TTC549 (cell line): ENCODE data around the gene SARDH.
"Not testable (repeated sequence)": the region's sequence is repeated elsewhere in the genome, so short reads cannot be mapped to it uniquely, and the experiment has no call there.

Experiments used
- FAIRE-seq: peaks from 2 replicates; lab custom pipeline; 2012; peaks lifted over from hg19 to GRCh38; lab: Jason Lieb, UNC

SARDH gene

DNA sequence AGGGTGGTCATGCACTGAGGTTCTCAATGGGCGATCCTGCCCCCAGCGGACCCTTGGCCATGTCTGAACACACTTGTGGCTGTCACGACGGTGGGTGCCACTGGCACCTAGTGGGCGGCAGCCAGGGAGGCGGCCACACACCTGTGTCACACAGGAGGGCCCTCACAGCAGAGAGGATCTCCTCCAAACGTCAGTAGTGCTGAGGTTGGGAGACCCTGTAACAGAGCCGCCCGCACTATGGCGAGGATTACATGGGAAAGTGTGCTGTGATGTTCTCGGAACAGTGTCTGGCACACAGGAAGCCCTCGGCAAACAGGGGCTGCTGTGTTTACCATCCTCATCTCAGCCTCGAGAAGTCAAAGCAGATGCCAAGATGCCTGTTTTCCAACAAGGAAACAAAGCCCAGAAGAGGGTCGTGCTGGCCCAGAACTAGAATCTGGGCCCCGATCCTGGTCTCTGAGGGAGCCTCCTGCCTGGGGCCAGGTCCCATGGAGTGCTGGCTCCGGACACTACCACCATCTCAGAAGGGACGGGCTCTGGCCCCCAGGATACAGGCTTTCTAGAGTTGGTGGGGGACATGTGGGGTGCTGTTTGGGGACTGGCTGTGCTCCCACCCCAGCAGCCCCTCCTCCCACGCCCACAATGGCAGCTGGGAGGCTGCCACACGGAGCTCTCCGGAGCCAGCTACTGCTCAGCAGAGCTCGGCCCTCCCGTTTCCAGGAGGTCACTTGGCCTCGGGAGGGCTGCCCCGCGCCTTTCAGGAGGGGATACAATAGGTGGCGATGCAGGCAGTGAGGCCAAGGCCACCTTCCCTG lies 53.8 kb downstream of the SARDH start:
- no peak for FAIRE-seq

DNA sequence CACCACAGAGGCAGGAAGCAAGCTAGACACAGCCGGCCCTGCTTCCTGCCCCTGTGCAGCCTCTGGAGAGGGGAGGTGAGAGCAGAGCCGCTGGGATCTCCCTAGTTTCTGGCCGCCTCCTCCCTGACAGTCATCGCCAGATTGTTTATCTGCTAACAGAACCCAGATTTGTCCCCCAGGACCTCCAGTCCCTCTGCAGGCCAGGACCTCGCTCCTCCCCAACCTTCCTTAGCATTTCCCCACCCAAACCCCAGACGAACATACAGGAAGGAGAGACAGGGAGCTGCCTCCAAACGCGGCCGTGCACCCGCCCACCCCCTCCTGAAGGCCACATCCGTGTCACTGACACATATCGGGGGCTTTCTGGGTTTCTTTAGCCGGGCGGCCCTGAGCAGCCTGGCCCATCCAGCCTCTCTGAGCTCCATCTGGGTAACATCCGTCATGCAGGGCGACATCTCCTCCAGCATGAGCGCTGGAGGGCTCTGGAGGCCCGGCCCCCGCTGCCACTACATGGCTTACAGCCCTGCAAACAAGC lies 54.5 kb downstream of the SARDH start:
- FAIRE-seq = no peak

GRCh38 chr9:133682818-133683585 lies 55.1 kb downstream of the SARDH start:
- FAIRE-seq = no peak

DNA sequence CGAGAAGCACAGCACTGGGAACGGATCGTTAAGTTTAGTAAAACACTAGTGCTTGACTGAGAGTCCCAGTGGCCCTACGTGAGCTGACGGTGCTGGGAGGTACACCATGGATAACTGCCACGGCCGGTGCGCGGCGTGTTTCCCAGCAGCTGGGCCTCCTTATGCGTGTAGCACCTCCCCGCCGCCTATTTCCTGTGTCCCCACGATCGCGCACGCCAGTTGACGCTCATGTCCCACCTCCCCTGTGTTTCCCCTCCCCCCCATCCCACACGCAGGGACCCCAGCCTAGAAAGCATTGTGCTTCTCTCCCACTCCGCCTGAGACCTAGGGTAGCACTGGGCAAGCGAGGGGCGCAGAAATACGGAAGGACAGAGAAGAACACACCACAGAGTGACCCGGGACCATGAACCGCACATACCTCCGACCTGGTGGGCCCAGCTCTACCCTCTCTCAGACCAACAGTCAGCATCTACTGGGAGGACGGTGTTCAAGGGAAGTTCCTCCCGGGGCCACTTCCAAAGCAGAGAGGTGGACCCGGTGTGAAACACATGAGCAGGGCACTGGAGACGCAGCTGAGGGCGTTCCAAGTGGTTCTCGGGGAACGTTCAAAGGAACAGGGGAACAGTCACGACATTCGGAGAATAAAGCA lies 56.4 kb downstream of the SARDH start:
- FAIRE-seq = no peak

DNA sequence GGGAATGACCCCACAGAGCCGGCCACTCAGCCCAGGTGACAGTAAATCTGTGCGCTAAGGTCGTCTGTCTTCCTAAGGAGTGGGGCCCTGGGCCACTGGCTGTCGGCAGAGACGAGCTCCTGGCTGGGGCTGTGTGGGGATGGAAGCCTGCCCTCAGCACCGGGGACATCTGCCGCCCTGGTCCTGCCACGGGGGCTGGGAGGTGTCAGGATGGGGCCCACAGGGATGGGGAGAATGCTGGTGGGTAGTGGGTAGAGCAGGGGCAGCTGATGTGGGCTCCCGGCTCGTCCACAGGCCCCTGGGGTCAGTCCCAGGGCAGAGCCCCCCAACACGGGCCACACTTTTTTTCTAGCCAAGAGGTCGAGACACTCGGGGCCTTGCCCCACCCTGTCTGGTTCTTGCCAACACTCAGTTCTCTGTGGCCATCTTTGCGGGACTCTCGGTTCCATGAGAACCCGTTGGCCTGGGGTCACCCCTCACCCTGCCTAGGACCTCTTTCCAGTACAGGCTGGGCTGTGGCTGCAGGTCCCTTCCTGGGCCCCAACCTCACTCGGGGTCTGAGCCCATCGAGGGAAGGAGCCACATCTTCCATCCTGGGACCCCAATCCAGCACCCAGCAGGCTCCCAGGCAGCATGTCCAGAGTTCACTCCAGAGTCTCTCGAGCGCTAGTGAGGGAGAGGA lies 57.0 kb downstream of the SARDH start:
- FAIRE-seq = no peak

GRCh38 chr9:133680250-133680975 lies 57.7 kb downstream of the SARDH start:
- FAIRE-seq = no peak

GRCh38 chr9:133679466-133680061 lies 58.6 kb downstream of the SARDH start:
- FAIRE-seq = no peak

- no peak for FAIRE-seq
These were observed 59.1 kb downstream of the SARDH start for GRCh38 chr9:133679056-133679455.

DNA sequence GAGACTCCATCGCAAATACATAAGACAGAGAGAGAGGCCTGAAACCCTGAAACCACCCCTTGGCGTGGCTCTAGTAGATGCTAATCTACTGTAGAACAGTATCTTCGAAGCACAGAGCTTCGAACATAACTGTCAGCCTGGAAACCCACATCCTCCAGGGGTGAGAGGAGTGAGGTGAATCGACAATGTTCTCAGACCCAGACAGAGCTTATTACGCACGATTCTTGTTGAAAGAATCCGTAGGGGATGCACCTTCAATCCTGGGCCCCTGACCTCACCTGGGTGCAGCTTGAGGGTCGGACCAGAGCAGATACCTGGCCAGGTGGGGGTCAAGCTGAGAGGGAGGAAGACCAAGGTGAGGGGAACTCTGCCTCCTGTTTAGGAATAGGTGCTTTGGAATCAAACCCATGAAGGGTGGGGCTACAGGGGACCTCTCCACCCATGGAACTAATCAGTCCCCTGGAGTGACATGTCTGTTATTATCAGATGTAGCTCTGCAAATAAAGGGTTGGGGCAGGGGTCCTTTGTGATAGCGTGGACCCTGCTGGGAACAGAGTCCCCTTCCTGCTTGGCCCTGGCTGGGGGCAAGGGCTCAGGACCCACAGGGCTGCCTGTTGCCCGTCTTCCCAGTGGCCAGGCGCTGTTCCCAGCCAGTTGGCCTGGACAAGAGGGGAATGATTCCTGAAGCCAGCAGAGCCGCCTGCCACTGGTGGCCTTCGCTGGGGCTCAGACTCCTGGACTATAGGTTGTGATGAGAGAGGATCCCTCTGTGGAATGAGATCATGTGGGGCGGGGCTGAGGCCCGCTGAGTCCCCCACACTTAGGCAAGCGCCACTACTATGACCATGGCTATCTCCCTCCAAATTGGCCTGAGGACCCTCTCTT lies 60.8 kb downstream of the SARDH start:
- no peak for FAIRE-seq

DNA sequence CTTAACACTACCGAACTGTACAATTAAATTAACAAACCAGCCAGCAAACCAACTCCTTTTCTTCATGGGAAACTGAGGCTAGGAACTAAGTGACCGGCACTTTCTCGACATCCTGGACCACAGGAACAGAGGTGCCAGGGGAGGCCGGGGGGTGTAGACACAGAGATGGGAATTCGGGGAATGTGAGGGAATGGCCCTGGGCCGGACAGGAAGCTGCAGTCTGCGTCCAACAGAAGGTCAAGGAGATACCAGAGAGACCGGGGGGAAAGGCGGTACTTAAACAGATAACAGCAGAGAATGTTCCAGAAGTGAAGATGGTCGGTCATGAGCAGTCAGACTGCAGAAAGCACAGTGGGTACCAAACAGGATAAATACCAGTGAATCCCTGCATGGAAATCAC lies 61.7 kb downstream of the SARDH start:
- FAIRE-seq = no peak

GRCh38 chr9:133675796-133676195 lies 62.4 kb downstream of the SARDH start:
- not testable (repeated sequence) for FAIRE-seq

GRCh38 chr9:133674091-133674490 lies 64.1 kb downstream of the SARDH start:
- FAIRE-seq = no peak

DNA sequence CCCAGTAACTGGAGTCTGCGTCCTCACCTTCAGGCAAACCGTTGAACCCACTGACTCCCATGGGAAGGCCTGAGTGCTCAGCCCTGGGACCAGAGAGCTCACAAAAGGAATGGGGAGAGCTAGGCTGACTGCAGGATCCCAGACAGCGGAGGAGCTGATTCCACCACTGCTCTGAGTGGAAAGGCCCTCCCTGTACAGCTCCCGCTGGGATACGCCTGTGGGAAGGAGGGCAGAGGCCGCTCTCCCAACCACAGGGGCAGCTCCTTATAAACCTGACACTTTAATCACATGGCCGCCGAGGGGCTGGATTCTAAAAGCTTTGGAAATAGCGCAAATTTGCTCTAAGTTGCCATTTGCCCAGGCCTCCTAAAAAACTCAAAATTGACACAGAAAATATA lies 64.9 kb downstream of the SARDH start:
- FAIRE-seq = no peak

DNA sequence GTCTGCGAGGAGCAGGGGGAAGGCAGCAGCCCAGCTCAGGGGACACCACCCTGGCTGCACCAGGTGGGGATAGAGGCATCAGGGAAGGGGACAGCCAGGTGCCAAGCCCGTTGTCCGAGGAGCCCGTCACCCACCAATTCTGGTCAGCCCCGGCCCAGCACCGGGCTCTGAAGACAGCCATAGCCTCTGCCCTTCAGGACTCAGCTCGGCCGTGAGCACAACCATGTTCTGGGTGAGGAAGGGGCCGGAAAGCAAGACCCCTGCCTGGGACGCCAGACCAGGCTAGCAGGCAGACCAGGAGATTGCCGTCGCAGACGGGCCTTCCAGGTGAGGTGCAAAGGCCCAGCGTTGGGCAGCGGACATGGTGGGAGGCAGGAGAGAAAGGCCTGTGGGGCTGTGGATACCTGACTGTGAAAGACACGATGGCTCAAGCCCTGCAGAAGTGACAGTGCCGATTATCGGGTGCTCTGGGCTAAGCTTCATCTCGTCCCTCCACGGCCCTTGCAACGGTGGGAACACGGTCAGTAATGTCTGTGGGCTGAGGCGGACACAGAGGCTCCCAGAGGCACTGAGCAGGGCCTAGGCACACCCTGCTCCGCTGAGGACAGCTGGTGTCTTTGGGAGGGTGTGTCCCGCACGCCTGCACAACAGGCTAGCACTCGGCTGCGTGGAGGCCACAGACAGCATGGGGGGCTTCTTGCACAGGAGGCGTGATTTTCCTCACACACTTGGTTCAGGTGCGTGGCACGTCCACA lies 65.5 kb downstream of the SARDH start:
- no peak for FAIRE-seq

DNA sequence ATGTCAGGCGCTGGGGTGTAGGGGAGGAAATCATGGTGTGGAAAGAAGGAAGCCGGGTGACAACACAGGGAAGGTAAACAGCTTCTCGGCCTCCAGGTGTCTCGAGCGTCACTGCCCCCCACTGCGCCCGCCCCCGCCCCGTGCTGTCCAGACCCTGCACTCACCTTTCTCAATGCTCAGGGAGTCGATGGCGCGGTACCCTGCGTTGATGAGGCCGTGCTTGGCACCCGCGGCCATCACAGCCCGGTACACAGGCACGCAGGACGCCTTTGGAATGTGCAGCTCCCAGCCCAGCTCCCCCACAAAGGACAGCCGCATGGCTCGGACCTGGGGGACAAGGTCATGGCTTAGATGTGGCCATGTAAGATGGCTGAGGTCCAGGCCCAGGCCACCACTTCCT lies 66.8 kb downstream of the SARDH start:
- FAIRE-seq = no peak

DNA sequence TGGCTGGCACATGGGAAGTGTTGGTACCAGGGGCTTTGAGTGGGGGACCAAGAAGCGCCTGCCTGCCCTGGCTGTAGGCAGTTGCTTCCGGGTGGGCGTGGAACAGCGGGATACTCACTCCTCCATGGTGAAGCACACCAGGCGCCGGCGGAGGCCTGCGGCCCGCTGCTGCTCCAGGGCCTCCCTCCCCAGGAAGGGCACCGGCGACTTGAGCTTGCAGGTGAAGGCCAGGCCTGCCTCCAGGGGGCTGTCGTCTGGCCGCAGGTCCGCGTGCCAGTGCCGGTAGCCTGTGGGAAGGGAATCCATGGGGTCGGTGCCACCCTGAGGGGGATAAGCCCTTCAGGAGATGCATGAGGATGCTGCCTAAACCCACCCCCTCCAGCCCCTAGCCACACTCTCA lies 67.7 kb downstream of the SARDH start:
- FAIRE-seq = no peak

DNA sequence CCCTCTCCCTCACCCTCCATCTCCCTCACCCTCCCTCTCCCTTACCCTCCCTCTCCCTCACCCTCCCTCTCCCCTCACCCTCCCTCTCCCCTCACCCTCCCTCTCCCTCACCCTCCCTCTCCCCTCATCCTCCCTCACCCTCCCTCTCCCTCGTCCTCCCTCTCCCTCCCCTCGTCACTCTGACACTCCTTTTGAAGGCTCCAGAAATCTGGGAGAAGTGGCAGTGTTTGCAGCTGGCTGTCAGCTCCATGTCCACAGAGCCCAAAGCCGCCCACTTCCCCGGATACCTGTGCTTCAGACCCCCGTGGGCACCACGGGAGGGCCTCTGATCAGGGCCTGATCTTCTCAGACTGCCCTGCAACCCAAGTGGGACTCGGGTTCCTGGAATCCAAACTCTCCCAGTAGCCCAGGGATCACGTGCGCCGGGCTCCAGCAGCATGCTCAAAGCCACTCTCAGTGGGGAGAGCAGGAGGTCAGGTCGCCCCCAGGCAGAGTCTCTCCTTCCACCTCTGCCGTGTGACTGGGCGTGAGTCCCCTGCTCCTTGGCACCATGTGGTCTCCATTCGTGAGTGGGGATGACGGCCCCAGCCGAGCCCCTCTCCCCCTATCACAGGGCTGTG lies 68.9 kb downstream of the SARDH start:
- no peak for FAIRE-seq

GRCh38 chr9:133667759-133668450 lies 70.2 kb downstream of the SARDH start:
- no peak for FAIRE-seq
